Spleen (tissue), 11 donors: ENCODE results near the gene A2ML1. TPM values are rescaled to one million over a fixed set of nuclear protein-coding genes. Genes with fewer than 3 reads are reported as not detected.

Source experiments
- DNase-seq: peaks from one replicate; pipeline ENCODE4 v3.0.0-alpha.2; 2020
- H3K27ac ChIP-seq, 8 donors: fragments of 200-600 bp; sonication (generic) in 7 of 8; 1 replicate in 4 of 8; 2 replicates in 4 of 8; pipeline versions ENCODE4 v1.5.0 to v1.8.0; 2016 to 2021; ENCODE audit warnings: inconsistent platforms in 4 of 8, mild to moderate bottlenecking in 4 of 8, moderate library complexity in 1 of 8
- H3K27me3 ChIP-seq, 7 donors: fragments of 200-600 bp; sonication (generic) in 6 of 7; replicated peaks in 1 of 7; 1 replicate in 4 of 7; 2 replicates in 3 of 7; pipeline versions ENCODE4 v1.5.0 to v1.8.0; 2016 to 2021; ENCODE audit warnings: inconsistent platforms in 3 of 7, mild to moderate bottlenecking in 1 of 7
- H3K36me3 ChIP-seq, 6 donors: fragments of 200-600 bp; sonication (generic) in 5 of 6; 1 replicate in 4 of 6; 2 replicates in 2 of 6; pipeline versions ENCODE4 v1.5.0 to v1.8.0; 2016 to 2021; ENCODE audit warnings: inconsistent platforms in 2 of 6
- H3K4me1 ChIP-seq, 6 donors: fragments of 200-600 bp; sonication (generic) in 5 of 6; 1 replicate in 3 of 6; 2 replicates in 3 of 6; pipeline versions ENCODE4 v1.5.0 to v1.8.0; 2016 to 2021; ENCODE audit warnings: inconsistent platforms in 3 of 6
- H3K4me3 ChIP-seq, 8 donors: fragments of 200-600 bp; sonication (generic) in 7 of 8; 1 replicate in 4 of 8; 2 replicates in 4 of 8; pipeline versions ENCODE4 v1.5.0 to v1.8.0; 2016 to 2021; ENCODE audit warnings: inconsistent platforms in 4 of 8, mild to moderate bottlenecking in 4 of 8, moderate library complexity in 2 of 8
- H3K9me3 ChIP-seq, 8 donors: fragments of 200-600 bp; sonication (generic) in 7 of 8; 1 replicate in 4 of 8; 2 replicates in 4 of 8; pipeline versions ENCODE4 v1.5.0 to v1.8.0; 2016 to 2021; ENCODE audit warnings: inconsistent platforms in 4 of 8
- POLR2A ChIP-seq, 3 donors: fragments of 450-650 bp; IDR thresholded peaks; one replicate each; pipeline ENCODE4 v1.5.1; 2017; ENCODE audit warnings: antibody characterized with exemption in 3 of 3, mild to moderate bottlenecking in 1 of 3
- POLR2AphosphoS5 ChIP-seq, 3 donors: sonication (generic); formaldehyde crosslinking; IDR thresholded peaks; one replicate each; pipeline ENCODE4 v1.5.1; 2017; ENCODE audit warnings: antibody characterized with exemption in 3 of 3
- WGBS, 5 donors: extraction: QIAGEN DNeasy Blood & Tissue Kit in 3 of 5; methylation state at CpG; one replicate each; pipeline versions ENCODE4 v1.1.5 to v1.1.7; 2013 to 2018; 5-methylcytosine and 5-hydroxymethylcytosine counted together
- intact Hi-C: fragments of 100-400 bp; cut with DNase I; formaldehyde crosslinking; loops from one replicate; pipeline ENCODE4 v1.15.0; 2023; ENCODE audit warnings: low total_unique reads
- polyA plus RNA-seq, 3 donors: library from polyadenylated mRNA; stranded (reverse); fragments of 200-250 nt; gene quantifications; one replicate each; pipeline ENCODE4 v1.2.1, GENCODE V29; 2013
- total RNA-seq, 7 donors: library from RNA; depleted of rRNA in 3 of 7; stranded (reverse); fragments of >200 nt in 3 of 7; fragmentation: NEBNext Ultra II Directional in 4 of 7; extraction: Animal tissue kit (Norgen Biotek cat#: 25700) in 4 of 7; gene quantifications; one replicate each; pipeline versions ENCODE4 v1.1.0 to v1.2.1, GENCODE V29; 2016 to 2021
- TF ChIP-seq, protein P1 (sequence below), 11 experiments: fragments of 200-600 bp in 7 of 11; fragments of 450-650 bp in 4 of 11; sonication (generic) in 4 of 11; IDR thresholded peaks in 8 of 11; conservative IDR thresholded peaks in 3 of 11; 1 replicate in 7 of 11; 2 replicates in 4 of 11; pipeline versions ENCODE4 v1.4.0 to v1.8.0; 2016 to 2021; ENCODE audit warnings: antibody characterized with exemption in 11 of 11, inconsistent platforms in 4 of 11, mild to moderate bottlenecking in 1 of 11
- donor health status: healthy with polysubstance abuse.
- donor health status: DM: no; HTN: no; CAD: no; lungs with moderate emphysema.
- donor health status: DM: no; HTN: no; CAD: no.
- donor health status: Bipolar disorder and iron deficiency.
- donor health status: healthy.
- donor health status: DM: no; HTN: no; CAD: no.
- donor health status: DM: yes; HTN: yes; CAD: no.

The A2ML1 gene
- total and polyA plus RNA-seq, 10 donors: 0.02 to 0.22 (median 0.02) TPM; not detected in 7

DNA sequence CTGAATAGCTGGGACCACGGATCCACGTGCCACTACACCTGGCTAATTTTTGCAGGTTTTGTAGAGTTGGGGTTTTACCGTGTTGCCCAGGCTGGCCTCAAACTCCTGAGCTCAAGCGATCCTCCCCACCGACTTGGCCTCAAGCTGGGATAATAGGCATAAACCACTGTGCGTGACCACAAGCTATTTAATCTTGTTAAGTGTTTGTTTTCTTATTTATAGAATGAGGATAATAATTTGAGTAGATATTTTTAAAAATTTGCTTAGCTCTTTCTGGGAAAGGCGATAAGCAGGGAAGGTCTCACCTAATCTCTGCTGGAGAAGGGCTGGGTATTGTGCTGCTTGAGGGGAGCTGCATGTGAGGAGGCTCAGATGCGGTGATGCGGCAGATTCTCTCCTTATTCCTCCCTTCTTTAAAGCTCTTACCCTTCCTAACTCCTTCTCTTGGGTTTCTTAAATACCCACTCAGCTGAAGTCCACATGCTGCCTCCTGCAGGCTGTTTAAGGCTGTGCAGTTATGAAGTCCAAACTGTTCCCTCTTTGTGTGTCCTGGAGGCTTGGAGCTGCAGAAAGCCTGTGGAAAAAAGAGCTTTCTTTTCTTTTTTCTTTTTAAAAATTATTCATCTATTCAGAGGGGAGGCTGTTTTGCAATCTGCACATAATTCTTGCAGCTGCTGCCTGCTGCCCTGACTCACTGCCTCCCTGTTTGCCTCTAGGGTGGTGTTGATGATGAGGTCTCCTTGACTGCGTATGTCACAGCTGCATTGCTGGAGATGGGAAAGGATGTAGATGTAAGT, 37.9 kb downstream of the A2ML1 start:
- H3K9me3 ChIP-seq: no peaks in the 10 kb centered on the region
- 74 to 86% (median 77%) methylated on average over 10 of the region's 10 CpGs for WGBS, 5 donors
- intact Hi-C loops: no loop called here
- H3K4me3 ChIP-seq: no peak overlapping the region
- no peak overlapping the region for H3K27ac ChIP-seq
- no peak for TF ChIP-seq POLR2AphosphoS5 (IDR thresholded peaks at IDR 0.05)
- TF ChIP-seq, protein P1, sequence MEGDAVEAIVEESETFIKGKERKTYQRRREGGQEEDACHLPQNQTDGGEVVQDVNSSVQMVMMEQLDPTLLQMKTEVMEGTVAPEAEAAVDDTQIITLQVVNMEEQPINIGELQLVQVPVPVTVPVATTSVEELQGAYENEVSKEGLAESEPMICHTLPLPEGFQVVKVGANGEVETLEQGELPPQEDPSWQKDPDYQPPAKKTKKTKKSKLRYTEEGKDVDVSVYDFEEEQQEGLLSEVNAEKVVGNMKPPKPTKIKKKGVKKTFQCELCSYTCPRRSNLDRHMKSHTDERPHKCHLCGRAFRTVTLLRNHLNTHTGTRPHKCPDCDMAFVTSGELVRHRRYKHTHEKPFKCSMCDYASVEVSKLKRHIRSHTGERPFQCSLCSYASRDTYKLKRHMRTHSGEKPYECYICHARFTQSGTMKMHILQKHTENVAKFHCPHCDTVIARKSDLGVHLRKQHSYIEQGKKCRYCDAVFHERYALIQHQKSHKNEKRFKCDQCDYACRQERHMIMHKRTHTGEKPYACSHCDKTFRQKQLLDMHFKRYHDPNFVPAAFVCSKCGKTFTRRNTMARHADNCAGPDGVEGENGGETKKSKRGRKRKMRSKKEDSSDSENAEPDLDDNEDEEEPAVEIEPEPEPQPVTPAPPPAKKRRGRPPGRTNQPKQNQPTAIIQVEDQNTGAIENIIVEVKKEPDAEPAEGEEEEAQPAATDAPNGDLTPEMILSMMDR (IDR thresholded peaks at IDR 0.05 in 8 of 11, conservative IDR thresholded peaks at IDR 0.05 in 3 of 11): peak in 9 of 11 experiments; percentile 33 to 70 (median 56)
- DNase-seq: no peak
- H3K4me1 ChIP-seq: no peaks in the 10 kb centered on the region
- H3K27me3 ChIP-seq: no peaks in the 10 kb centered on the region
- no peaks in the 10 kb centered on the region for H3K36me3 ChIP-seq

DNA sequence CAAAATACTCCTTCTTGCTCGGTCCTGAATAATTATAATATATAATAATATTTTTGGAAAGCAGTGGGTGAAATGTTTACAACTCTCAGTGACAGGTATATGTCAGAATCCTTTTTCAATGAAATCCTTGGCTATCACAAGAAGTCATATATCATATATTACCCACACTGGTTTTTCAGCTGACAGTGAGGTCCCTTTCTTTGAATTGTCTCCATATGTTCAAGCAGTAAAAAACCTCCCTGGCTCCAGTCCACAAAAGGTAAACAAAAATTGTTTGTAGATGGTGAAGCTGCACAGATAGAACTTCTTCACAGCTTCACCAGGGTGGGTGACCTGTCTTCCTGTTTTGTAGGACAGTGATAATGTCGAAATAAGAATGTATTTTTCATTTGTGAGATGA, 44.0 kb downstream of the A2ML1 start:
- intact Hi-C loops: no loop called here
- TF ChIP-seq POLR2AphosphoS5 (IDR thresholded peaks at IDR 0.05): no peak
- TF ChIP-seq POLR2A (IDR thresholded peaks at IDR 0.05): no peak
- TF ChIP-seq, protein P1 (IDR thresholded peaks at IDR 0.05 in 8 of 11, conservative IDR thresholded peaks at IDR 0.05 in 3 of 11): no peak

DNA sequence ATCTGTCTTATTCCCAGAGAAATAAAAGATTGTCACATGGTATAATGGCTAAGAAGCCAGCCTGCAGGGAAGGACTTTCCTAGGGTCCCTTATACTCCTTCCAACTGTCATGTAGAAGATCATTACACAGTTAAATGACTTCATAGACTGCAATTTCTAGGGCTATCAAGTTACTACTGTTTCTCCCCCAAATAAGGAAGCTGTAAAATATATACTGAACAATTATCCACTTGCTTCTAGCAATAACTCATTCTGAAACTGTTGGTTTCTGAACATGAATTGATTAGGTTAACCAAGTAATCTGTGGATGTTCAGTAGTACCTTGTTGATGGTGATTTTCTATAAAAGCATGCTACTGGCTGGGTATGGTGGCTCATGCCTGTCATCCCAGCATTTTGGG, 44.6 kb downstream of the A2ML1 start:
- TF ChIP-seq, protein P1 (IDR thresholded peaks at IDR 0.05 in 8 of 11, conservative IDR thresholded peaks at IDR 0.05 in 3 of 11): no peak
- no peak for TF ChIP-seq POLR2A (IDR thresholded peaks at IDR 0.05)
- TF ChIP-seq POLR2AphosphoS5 (IDR thresholded peaks at IDR 0.05): no peak
- DNase-seq: no peak
- no peak overlapping the region for H3K27ac ChIP-seq
- no peak overlapping the region for H3K4me3 ChIP-seq
- no peaks in the 10 kb centered on the region for H3K36me3 ChIP-seq
- H3K9me3 ChIP-seq: no peaks in the 10 kb centered on the region
- no peaks in the 10 kb centered on the region for H3K27me3 ChIP-seq
- no peaks in the 10 kb centered on the region for H3K4me1 ChIP-seq
- intact Hi-C loops: no loop called here

More for the DNA sequence above, 44.0 kb downstream of the A2ML1 start:
- Histone ChIP-seq H3K4me3 (no peak overlapping the region), H3K27me3 (no peaks in the 10 kb centered on the region), H3K4me1 (no peaks in the 10 kb centered on the region), H3K9me3 (no peaks in the 10 kb centered on the region), H3K27ac (no peak overlapping the region), H3K36me3 (no peaks in the 10 kb centered on the region)
- DNase-seq: no peak
- 76 to 90% (median 81%) methylated on average over 2 of the region's 2 CpGs for WGBS, 5 donors

DNA sequence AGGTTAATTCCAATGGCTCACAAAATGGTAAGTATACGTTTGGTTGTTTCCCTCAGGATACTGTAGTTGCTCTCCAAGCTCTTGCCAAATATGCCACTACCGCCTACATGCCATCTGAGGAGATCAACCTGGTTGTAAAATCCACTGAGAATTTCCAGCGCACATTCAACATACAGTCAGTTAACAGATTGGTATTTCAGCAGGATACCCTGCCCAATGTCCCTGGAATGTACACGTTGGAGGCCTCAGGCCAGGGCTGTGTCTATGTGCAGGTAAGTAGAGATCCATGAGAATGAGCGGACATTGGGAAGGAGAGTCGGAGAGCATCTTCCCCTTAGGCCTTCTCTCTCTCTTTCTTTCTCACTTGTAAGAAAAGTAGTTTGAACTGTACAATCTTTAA, 45.4 kb downstream of the A2ML1 start:
- H3K4me1 ChIP-seq: no peaks in the 10 kb centered on the region
- WGBS, 5 donors: 93 to 95% (median 94%) methylated on average over 6 of the region's 6 CpGs
- intact Hi-C loops: no loop called here
- no peak for TF ChIP-seq POLR2AphosphoS5 (IDR thresholded peaks at IDR 0.05)
- TF ChIP-seq POLR2A (IDR thresholded peaks at IDR 0.05): no peak
- TF ChIP-seq, protein P1 (IDR thresholded peaks at IDR 0.05 in 8 of 11, conservative IDR thresholded peaks at IDR 0.05 in 3 of 11): no peak
- no peaks in the 10 kb centered on the region for H3K27me3 ChIP-seq
- no peak for DNase-seq
- no peaks in the 10 kb centered on the region for H3K9me3 ChIP-seq
- H3K4me3 ChIP-seq: no peak overlapping the region
- H3K36me3 ChIP-seq: no peaks in the 10 kb centered on the region
- no peak overlapping the region for H3K27ac ChIP-seq
